ENCODE data around the gene ABCB9. TPM values are rescaled to one million over a fixed set of nuclear protein-coding genes. Genes with fewer than 3 reads are reported as not detected.

Gene ABCB9
- total RNA-seq, 4 donors from 2014 or later = 1.5 to 9.2 (median 1.7) TPM

GRCh38 chr12:122928404-122929147 lies 37.7 kb downstream of the ABCB9 start:
- no peak for TF ChIP-seq CTCF (IDR thresholded peaks at IDR 0.05; ENCODE audit: low read depth)

- TF ChIP-seq CTCF (IDR thresholded peaks at IDR 0.05; ENCODE audit: low read depth) = no peak
Measured at GRCh38 chr12:122927756-122928403, 38.4 kb downstream of the ABCB9 start.

GRCh38 chr12:122921917-122922316 lies 44.3 kb downstream of the ABCB9 start:
- TF ChIP-seq CTCF (IDR thresholded peaks at IDR 0.05; ENCODE audit: low read depth) = no peak

GRCh38 chr12:122920687-122921086 lies 45.6 kb downstream of the ABCB9 start:
- no peak for TF ChIP-seq CTCF (IDR thresholded peaks at IDR 0.05; ENCODE audit: low read depth)

GRCh38 chr12:122918827-122919226 lies 47.4 kb downstream of the ABCB9 start:
- TF ChIP-seq CTCF (IDR thresholded peaks at IDR 0.05; ENCODE audit: low read depth) = no peak

- no peak for TF ChIP-seq CTCF (IDR thresholded peaks at IDR 0.05; ENCODE audit: low read depth)
Measured at GRCh38 chr12:122917507-122918121, 48.6 kb downstream of the ABCB9 start.

All from subcutaneous adipose tissue (tissue), 4 donors.